GM19238 (cell line): ENCODE data around the gene OGFOD3.

Experiments
- DNase-seq: peaks from one replicate; pipeline ENCODE4 v3.0.0; 2011; ENCODE audit warnings: low spot score; ENCODE audit not compliant: insufficient read length

Gene OGFOD3

GRCh38 chr17:82407255-82407654, 11.1 kb downstream of the OGFOD3 start:
- DNase-seq, result no peak

DNA sequence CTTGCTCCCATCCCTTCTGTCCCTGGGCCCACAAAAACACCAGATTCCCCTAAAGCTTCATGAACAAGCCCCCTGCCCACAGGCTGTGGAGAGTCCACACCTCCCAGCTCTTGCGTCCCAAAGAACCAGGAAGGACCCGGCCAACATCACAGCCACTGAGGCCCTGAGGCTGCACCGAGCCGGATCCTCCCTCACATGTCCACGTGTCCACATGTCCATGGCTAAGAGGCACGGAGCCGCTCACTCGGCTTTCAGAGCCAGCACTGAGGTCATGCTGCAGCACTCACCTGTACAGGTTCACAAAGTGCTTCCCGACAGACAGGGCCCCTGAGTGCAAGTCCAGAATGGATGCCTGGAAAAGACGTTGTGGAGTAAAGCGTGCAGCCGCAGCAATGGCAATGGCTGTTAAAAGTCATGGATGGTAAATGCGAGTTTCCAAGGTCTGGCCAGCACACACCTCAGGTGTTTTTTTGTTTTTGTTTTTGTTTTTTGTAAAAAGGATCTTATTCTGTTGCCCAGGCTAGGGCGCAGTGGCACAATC, 12.2 kb downstream of the OGFOD3 start:
- DNase-seq, result no peak

DNA sequence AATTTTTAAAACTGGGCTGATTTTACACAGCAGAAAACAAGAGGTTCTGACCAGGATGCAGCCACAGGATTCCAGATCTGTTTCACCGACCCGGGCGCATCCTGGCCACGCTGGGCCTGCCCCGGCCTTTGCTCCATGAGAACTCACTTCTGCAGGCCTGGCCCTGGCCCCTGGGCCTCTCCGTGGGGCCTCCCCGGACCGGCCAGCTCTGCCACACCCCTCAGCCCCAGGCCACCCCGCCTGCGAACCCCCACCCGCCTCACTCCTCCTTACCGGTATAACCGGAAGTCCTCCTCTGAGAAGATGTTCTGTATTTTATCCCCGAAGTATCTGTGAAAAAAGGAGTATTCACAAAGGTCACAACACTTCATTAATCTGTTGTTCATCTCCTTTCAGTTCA, 13.3 kb downstream of the OGFOD3 start:
- no peak for DNase-seq

DNA sequence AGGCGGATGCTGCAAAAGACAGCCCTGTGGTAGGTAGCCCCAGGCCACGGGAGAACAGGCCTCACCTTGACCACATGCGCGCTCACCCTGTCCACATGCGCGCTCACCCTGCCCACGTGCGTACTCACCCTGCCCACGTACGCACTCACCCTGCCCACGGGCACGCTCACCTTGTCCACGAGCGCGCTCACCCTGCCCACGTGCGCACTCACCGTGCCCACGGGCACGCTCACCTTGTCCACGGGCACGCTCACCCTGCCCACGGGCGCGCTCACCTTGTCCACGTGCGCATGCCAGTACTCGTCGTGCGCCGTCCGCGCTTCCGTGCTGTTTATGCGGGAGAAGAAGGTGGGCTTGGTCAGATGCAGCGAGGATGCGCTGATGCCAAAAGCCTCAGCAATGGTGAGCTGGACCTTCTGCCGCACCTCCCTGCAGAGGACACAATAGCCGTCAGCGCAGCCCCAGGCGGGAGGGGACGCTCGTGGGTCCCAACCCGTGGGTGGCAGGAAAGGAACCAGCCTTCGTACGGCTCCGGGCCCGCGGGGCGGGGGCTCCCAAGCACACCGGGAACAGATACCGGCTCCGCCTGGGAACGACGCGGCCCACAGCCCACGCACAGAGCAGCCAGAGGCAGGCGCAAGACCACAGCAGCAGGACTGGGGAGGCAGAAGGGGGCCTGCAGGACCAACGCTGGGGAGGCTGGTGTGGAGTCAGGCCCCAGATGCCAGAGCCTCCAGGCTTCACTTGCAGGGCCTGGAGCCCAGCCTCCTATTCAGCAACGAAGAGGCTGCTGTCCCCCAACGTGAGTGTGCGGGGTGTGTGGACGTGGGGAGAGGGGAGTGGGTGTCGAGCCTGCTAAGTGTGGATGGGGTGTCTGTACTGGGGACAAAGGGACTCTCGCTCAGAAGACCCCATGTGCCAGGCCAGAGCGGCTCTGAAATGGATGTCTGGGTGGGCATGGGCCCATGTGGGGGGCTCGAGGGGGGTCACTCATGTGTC, 14.4 kb downstream of the OGFOD3 start:
- no peak for DNase-seq

DNA sequence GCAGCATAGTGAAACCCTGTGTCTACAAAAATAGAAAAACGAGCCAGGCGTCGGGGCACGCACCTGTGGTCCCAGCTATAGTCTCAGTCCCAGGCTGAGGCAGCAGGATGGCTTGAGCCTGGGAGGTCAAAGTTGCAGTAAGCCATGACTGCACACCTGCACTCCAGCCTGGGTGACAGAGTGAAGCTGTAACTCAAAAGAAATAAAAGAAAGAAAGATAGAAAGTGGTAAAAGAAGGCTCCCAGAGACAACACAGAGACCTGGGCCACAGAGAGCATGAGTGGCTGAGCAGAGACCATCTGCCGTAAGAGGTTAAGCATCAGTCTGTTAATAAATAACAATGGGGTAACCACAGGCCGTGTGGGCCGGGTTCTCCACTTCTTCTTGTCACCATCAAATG, 15.5 kb downstream of the OGFOD3 start:
- DNase-seq, result peak; percentile 87

DNA sequence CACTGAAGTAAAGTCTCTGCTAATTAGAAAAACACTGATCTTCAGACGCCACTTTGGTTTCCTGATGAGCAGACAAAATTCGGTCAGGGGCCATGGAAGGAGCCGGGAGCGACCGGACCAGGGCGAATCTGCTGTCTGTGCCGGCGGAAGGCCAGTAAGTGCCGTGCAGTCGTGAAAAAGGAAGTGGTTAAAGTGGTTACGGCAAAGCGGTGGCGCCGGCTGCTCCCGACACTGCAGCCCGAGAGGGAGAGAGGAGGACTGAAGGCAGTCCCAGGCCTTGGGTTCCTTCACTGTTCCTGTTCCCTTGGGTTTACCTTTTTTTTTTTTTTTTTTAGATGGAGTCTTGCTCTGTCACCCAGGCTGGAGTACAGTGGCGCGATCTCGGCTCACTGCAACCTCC, 17.6 kb downstream of the OGFOD3 start:
- DNase-seq, result peak; percentile 90

DNA sequence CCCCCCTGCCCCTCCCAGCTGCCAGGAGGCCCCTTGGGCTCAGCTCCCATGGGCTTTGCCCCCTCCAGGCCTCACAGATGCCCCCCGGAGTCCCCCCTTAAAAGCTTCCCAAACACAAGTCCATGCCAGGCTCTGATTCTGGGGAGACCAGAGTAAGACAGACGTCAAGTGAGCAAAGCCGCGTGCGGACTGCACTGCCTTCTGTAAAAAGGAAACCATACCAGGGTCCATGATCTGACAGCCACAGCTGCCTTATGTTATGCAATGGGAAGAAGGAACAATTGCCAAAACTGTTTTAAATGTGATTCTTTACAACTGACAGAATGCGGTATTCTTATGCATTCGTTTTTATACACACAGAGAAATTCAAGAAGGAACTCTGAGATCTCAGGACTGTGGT, 18.2 kb downstream of the OGFOD3 start:
- DNase-seq, result no peak

- no peak for DNase-seq
These were observed 18.7 kb downstream of the OGFOD3 start for GRCh38 chr17:82399601-82400101.

DNA sequence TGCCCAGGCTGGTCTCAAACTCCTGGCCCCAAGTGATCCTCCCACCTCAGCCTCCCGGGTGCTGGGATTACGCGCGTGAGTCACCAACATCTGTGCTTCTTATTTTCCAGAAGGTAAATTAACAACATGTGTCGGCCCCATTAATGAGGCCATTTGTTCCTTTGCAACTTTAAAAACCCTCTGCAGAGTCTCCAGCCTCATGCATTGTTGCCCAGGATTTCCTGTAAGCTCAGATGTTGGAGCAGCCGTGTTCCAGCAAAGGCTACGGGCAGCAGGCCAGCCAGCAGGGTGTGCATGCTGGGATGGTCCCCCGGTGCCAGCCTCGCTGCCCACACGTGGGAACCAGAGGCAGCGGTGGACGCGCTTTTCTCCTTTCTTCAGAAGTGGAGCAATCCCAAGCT, 19.3 kb downstream of the OGFOD3 start:
- DNase-seq, result no peak

DNA sequence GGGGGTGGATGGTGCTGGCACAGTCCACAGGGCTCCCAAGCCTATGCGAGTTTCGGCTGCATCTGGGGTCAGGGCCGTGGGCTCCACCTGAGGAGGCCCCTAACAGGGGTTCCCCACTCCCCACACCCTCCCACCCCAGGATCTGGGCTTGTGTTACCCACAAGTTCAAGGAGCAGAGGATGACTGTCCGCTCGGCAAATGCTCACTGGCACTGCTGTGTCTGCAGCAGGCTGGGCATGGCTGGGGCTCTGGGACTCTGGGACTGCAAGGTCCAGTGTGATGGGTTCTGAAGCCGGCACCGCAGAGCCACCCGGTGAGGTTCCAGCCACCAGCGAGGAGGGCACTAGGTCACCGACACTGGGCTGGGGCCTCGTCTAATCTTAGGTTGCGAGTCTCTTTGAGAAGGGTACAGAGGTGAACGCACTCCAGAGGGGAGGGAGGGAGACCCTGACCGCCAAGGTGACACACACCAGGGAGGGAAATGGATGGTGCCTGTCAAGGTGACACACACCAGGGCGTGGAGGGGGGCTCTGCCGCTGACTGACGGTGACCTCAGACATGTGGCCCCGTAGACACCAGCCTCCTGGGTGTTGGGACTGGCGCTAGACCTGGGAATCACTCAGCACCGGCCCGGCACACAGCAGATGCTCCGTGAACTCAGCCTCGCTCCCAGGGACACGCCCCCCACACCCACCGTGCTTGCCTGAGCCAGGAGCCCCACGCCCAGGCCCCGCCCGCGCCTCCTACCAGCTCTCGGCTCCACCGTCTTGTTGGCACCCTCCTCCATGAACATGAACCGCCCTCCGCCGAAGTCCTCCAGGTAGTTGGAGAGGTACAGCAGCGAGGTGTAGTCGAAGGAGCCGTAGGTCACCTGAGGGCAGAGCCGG, 20.7 kb downstream of the OGFOD3 start:
- no peak for DNase-seq

DNA sequence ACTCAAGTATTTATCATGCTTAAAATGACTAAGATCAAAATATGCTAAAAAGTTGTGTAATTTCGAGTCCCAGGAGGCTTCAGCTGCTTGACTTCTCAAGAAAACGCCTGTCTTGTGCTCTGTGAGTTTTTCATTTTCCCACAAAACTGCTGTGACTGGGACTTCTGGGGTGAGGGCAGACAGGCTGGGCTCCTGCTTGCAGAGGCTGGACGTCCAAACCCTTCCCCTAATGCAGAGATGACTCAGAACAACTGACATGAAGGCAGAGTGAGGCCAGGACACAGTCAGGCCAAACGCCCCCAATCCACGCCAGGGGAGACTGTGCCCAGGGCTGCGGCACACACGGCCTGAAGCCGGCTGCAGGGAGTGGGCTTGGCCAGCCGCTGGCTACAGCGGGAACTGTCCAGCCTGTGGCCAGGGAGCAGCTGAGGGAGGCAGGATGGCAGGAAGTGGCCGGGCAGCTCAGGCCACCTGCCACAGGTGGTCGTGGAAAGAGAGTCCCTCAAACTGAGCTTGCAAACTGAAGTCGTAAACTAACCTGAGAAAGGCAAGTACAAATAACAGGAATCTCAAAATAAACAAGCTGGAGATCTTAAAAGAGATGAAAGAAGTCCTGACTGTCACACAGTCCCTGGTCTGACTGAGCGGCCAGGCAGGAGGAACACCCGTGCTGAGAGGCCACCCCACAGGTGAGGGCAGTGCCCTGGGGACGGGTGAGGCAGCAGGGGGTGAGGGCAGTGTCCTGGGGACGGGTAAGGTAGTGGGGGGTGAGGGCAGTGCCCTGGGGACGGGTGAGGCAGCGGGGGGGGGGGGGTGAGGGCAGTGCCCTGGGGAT, 21.6 kb downstream of the OGFOD3 start:
- no peak for DNase-seq

GRCh38 chr17:82394278-82394677, 24.1 kb downstream of the OGFOD3 start:
- no peak for DNase-seq

GRCh38 chr17:82392941-82393340, 25.4 kb downstream of the OGFOD3 start:
- DNase-seq, result no peak

GRCh38 chr17:82392209-82392920, 26.0 kb downstream of the OGFOD3 start:
- no peak for DNase-seq

GRCh38 chr17:82391496-82392066, 26.8 kb downstream of the OGFOD3 start:
- DNase-seq, result no peak

GRCh38 chr17:82390860-82391435, 27.4 kb downstream of the OGFOD3 start:
- DNase-seq, result no peak

DNA sequence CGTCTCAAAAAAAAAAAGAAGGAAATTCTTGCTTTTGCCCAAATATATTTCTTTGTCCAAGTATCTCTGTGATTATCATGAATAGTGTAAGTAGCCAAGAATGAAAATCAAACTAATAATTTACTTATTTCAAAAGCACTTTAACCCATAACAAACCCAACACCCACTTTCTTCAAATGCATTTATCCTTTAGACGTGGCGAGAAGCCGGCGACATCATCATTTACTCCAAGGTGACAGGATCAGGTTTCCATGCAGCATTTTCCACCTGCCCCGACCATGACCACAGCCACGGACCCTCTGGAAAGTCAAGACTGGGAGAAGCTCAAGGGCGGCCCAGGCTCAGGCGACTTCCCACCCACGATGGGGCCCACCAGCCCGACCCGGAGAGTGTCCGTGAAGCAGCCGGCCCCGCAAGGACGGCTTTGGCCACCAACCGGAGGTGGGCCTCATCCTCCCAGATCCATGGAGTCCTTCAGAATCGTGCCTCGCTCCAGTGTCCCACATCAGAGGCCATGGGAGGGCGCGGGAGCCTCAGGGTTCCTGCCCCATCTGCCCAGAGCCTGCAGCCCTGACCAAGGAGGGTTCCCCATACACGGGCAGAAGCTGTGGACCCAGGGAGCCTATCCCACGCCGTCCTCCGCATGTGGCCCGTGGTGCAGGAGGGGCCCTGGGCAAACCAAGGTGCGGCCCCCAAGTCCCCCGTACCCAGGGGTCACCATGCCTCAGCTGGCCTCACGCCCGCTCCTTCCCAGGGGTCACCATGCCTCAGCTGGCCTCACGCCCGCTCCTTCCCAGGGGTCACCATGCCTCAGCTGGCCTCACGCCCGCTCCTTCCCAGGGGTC, 28.1 kb downstream of the OGFOD3 start:
- no peak for DNase-seq

DNA sequence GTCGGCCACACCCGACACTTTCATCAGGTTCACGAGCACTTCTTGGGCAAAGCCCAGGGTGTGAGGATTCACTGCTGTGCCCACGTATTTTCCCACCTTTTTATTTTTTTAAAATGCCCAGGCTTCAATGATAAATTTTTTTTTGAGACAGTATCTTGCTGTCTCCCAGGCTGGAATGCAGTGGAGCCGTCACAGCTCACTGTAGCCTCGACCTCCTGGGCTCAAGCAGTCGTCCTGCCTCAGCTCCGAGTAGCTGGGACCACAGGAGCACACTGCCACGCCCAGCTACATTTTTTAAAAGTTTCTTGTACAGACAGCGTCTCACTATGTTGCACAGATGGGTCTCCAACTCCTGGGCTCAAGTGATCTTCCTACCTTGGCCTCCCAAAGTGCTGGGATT, 29.0 kb downstream of the OGFOD3 start:
- DNase-seq, result no peak

DNA sequence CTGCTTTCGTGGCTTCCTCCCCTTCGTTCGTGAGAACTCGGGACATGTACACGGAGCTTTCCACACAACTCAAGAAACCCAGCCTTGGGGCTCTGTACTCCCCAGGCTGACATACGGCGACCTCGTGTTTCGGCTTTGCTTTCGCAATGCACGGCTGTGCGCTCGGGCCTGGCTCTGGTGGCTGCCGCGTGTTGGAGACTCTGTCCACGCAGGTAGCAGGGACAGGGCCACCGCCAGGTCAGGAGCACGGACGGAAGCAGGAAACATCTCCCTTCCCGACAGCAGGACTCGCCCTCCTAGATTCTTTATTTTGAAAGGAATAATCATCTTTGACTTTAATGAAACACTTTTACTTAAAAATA, 29.5 kb downstream of the OGFOD3 start:
- DNase-seq, result no peak
